GM21786 (cell line): ENCODE results near the gene TBC1D22A.
A peak's percentile ranks its signal among the peaks of the same experiment; 100 is the strongest.
"Not testable (repeated sequence)": the region's sequence is repeated elsewhere in the genome, so short reads cannot be mapped to it uniquely, and the experiment has no call there.

Source experiments
- ATAC-seq: cut with Tn5 transposase; IDR thresholded peaks from one replicate; pipeline ENCODE4 v1.9.1; 2021; ENCODE audit not compliant: unreplicated experiment

Gene TBC1D22A

DNA sequence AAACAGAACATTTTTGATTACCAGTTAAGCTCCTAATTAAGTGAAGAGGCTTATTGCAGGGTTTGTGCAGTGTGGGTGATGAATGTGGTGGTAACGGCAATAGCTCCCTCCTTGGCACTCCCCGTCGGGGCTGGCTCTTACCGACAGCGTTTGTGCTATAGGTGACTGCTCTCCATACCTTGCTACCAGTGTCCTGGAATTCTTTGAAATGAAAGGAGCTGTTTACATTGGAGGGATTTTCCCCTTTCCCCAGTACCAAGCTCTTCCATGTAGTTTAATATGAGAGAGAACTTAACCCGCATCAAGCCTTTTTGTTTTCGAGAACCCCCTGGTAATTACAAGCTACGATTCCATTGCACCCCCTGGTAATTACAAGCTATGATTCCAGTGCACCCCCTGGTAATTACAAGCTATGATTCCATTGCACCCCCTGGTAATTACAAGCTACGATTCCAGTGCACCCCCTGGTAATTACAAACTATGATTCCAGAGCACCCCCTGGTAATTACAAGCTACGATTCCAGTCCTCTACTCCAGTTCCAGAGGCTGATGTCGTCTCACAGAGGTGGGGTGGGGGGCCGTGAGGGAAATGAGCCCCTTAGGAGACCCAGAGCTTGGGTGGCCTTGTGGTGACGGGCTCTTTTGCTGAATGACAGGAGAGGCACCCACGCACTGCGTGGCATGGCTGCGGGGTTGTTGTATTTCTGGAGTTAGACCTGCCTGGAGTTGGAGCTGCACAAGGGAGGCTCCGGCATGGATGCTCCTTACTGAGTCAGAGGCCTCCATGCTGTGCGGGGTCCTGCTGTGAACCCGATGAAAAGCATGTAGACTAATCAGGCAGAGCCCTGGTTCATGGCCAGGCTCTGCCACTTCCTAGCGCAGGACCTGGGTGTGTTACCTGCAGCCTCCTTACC is 205.3 kb downstream of the TBC1D22A start:
- ATAC-seq = no peak

DNA sequence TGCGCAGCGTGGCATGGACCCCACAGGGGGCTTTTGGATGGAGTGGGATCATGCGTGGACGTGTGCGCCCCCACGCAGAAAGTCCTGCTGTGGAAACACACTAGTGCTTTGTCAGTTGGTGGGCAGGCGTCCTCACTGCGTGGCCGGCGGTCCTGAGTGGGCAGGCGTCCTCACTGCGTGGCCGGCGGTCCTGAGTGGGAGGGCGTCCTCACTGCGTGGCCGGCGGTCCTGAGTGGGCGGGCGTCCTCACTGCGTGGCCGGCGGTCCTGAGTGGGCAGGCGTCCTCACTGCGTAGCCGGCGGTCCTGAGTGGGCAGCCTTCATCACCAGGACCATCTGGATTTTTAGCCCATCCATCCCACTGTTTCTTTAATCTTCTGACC is 205.9 kb downstream of the TBC1D22A start:
- no peak for ATAC-seq

DNA sequence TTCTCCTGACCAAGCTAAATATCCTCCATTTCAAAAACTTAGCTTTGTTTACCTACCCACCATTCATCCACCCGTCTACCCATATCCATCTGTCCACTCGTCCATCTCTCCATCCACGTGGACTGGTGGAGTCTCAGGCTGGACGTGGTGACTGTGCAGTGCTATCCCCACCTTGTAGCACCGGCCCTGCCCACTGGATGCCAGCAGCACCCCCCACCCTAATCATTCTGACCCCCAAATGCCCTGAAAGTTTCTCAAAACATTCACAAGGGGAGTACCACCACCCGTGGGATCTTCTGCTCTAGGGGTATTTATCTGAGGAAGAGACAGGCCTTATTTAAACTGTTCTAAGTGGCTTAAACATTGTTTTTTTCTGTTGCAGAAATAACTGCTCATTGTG is 206.4 kb downstream of the TBC1D22A start:
- no peak for ATAC-seq

DNA sequence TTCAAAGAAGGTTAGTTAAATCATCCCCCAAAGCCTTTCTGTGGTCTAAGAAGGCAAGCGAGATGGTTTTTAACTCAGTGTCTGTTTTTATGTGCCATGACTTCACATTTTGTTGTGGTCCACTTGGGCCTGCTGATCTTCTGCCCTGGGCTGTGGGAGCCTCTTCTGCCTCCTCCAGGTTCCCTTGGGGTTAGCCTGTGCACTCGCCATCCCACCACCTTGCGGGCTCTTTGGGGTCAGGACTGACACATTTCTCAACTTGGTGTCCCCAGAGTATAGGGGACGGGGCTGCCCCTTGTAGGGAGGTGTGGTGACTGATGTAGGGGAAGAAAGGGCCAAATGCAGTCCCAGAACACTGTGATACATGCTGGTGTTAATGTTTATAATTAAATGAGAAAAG is 207.0 kb downstream of the TBC1D22A start:
- peak; percentile 79 for ATAC-seq

DNA sequence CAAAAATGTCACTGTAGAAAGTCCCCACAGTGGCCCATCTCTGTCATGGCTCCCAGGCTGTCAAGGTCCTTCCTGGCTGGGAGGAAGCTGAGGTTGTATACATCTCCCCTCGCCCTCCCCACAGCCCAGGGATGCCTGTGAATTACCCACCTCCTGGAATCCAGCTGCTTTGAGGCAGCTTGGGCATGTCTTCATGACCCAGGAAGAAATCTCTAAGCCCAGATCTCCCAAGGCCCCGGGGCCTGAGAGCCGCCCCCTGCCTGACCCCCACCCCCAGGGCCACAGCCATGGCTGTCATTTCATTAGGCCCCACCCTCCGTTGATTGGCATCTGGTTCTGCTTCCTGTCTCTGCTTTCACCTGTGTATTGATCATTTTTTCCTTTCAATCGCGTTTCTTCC is 207.5 kb downstream of the TBC1D22A start:
- ATAC-seq = peak; percentile 18

DNA sequence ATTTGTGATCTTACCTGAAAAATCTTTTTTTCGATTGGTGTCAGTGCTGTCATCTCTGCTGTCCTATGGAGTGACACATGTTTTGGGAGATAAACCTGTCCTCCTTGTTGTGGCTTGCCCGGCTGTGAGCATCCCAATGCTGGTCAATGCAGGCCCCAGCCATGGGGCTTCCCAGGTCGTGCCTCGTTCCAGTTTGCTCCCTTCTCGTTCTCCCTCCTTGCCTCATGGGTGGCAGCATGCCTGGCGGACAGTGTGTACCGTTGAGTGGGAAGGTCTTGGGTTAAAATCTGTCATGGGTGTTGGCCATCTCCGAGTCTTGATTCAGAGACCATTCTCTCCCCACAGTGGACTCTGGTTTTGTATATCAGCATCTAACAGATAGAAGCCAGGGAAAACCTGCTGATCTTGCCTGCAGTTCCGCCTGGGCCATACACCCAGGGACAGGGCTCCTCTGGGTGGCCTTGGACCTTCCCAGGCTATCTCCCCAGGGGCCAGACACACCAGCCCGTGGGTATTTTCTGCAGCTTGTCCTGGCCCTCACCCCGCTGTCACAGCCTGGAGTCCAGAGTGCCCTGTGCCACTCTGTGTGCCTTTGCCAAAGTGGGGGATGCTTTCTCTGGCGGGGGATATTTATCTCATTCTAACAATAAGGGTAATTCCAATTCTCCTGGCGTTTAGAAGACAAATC is 208.1 kb downstream of the TBC1D22A start:
- no peak for ATAC-seq

DNA sequence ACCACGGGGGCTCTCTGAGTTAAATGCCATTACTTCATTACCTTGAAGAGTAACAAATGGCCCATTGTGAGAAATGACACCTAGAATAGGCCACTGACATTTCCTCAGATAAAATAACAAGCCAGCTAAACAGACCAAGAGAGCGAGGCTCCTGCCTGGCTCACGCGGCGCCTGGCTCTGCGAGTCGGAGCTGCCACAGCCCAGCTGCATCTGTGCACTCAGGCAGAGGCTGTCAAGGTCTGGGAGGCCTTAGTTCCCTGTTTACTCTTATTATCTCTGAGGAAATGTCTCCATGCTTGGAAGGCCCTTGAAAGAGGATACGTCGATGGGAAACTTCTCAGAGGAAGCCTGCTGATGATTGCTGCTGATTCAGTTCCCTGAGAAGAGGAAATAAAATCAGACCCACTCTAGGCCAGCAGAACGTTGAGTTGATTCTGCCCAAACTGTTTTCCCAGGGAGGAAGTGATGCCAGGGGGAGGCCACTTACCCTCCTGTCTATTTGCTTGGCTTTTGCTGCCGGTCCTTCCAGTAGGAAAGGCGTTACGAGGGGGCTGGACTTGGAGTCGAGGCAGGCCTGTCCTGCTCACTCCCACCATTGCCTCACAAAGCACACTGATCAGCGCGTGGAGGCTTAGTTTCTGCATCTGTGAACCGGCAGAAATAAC is 208.8 kb downstream of the TBC1D22A start:
- ATAC-seq = no peak

DNA sequence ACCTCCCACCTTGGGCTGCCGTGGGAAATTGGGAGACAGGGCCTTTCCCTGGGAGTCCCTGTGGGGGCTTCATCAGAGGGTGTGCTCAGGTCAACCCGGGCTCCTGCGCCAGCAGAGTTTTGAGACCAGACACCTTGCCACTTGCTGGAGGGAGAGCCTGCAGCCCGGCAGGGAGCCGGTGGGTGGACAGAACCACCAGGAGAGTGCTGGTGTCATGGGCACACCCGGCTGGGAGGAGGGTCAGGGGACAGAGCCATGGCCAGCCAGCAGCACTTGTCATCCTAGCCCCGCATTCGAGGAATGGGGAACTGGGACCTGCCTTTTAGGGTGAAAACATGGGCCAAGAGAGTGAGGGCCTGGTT is 209.3 kb downstream of the TBC1D22A start:
- ATAC-seq = no peak

DNA sequence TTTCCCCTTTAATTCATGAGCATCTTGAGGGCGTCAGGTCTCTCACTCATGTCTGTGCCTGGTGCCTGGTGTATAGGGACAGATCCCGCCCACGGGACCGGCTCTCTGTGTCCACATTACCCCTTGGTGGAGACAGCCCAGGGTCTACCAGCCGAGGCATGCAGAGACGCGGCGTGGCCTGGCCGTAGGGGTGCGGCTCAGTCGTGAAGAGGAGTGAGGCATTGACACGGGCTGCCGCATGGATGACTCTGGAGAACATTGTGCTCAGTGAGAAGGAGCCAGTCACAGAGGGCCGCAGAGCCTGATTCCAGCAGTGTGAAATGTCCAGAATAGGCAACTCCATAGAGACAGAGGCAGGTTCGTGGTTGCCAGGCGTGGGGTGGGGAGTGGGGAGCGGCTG is 209.8 kb downstream of the TBC1D22A start:
- no peak for ATAC-seq

DNA sequence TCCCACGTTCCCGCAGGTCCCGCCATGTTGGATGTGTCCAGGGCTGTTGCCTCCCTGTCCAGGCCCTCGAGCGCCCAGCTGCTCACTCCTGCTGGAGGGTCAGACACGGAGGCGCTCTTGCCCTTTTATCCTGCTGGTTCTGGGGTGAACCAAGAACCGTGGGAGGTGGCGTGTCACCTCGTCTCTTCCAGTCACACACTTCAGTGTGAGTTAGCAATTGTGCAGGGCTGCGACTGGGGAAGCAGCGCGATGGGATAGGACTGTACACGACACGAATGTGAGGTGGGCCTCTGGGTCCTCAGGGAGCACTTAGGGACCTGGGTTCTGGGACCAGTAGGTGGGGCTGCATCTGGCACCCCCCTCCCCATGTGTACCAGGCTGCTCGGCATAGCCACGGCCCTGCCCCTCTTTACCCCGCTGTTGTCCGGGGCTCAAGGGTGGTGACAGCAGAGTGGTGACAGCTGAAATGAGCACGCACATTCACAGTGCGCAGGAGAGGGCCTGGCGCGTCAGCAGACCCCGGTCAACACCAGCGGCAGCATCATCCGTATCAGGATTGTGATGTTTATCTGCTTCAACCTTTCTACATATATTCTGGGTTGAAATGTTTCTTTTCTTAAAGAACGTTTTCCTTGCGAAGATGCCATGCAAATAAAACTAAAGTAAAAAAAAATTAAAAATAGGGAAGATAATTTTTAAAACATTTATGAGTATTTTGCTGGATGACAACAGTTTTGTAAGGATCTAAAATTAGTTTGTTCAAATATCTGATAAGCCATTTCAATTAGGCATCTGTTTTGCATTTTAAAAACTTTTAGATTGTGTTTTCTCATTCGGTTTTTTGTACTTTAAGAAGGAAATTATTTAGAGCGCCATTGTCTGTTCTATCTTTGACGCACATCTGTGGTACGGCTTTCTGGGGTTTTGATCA is 210.7 kb downstream of the TBC1D22A start:
- no peak for ATAC-seq

DNA sequence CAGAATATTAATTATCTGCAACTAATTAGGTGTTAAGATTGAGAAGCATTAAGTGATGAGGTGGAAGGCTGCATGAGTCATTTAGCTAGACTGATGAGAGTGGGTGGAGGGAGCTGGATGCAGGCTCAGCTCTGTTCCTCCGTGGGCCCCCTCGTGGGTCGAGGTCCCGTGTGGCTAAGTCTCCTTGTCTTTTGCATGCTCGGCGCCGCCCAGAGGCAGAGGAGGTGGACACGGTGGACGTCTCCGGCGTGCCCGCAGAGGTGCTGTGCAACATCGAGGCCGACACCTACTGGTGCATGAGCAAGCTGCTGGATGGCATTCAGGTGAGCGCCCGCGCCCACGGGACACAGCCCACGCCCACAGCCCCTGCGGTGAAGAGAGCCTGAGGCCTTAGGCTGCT is 211.6 kb downstream of the TBC1D22A start:
- no peak for ATAC-seq

DNA sequence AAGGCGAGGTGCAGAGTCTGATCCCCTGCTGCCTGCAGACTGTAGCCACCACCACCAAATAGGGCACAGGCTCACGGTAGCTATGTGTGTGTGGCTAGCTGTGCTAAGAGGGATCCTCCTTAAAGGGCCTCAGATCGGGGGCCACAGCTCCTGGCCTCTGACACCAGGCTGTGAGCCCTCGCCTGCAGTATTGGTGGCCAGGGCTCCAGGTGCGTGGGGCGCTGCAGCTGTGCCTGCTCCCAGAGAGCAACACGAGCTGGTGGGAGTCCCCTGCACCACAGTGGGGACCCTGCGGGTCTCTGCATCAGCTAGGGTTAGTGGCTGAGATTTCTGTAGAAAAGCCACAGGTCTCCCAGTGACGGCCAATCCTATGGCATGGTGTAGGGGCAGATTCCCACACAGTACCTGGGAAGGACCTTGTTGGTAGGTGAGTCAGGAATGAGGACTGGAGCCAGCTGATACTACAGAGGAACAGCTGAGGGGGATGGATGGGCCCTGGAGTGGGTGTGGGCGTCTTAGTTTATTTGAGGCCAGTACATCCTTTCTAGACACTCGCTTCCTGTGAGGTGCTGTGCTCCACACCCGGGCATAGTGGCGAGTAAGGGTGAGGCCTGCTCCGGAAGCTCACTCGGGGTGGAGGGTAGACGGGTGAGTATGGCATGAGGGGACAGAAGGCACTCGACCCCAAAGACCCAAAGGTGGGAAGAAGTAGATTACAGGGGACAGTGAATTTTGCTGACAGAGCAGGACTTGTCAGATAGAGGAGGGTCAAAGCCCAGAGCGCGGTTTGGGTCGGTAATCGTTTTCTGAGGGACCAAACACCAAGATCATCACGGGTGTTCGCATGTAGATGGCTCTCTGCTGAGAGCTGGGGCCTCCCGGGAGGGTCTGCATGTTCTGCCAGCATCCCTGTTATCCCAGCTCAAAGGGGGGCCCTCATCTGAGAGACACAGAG is 212.5 kb downstream of the TBC1D22A start:
- ATAC-seq = no peak

DNA sequence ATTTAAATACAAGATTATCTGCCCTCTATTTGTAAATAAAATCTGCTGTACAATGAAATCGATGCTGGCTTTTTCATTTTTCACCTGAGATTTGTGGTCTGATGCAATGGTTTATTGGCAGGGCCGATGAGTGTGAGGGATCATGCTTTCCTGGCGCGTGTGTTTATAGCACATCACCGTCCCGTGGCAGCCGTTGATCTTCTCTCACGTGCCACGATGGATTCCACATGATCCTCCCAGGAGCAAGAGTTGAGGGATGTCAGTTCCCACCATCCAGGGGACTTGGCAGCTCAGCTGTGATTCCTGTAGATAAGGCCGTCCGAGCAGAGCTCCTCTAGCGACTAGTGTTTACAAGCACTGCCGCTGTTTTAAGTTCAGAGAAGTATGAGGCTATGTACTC is 213.7 kb downstream of the TBC1D22A start:
- ATAC-seq = no peak

DNA sequence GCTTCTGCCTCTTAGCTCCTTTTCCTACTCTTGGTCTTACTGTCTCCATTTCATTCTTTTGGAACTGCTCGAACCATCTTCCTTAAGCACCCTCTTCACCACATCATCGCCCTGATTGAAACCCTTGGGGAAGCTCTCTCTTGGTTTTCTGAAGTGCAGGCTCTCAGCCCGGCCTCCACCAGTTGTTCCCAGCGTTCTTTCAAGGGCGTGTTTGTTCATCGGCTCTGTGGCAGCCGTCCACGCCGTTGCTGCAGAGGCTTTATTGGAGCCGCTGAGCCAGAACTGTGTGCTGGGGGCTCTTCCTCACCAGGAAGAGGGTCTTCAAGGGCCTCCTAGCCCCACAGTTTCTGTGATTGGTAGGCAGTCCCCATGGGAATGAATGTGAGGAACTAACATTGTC is 214.1 kb downstream of the TBC1D22A start:
- ATAC-seq = no peak

DNA sequence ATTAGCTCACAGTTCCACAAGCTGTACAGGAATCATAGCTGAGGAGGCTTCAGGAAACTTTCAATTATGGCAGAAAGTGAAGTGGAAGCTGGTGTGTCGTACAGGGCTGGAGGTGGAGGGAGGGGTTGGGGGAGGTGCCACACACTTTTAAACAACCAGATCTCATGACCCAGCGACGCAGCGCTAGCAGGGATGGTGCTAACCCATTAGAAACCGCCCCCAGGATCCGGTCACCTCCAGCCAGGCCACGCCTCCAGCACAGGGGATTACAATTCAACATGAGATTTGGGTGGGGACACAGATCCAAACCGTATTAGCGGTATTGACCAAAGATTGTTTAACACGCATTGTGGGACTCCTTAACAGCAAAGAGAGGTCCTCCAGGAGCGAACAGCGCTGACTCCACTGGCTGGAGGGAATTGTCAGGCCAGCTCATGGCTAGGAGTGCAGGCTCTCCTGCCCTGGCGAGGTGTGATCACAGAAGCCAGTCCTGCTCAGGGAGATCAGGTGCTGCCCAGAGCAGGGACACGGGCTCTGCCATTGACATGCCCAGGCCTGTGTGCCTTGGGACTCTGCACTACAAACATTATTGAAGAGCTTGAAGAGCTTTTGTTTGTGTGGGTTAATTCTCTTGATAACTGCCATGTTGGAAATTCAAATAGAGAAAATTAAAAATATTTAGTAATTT is 215.3 kb downstream of the TBC1D22A start:
- ATAC-seq = no peak

DNA sequence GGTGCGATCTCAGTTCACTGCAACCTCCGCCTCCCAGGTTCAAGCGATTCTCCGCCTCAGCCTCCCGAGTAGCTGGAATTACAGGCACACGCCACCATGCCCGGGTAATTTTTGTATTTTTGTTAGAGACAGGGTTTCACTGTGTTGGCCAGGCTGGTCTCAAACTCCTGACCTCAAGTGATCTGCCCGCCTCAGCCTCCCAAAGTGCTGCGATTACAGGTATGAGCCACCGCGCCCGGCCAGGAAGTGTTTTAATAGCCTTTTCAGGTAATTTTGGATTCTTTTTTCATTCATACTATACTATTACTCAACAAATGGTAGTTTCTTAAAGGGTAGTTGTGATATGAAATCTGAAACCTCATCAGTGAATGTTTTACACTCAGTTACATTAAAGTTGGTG is 216.2 kb downstream of the TBC1D22A start:
- not testable (repeated sequence) for ATAC-seq

DNA sequence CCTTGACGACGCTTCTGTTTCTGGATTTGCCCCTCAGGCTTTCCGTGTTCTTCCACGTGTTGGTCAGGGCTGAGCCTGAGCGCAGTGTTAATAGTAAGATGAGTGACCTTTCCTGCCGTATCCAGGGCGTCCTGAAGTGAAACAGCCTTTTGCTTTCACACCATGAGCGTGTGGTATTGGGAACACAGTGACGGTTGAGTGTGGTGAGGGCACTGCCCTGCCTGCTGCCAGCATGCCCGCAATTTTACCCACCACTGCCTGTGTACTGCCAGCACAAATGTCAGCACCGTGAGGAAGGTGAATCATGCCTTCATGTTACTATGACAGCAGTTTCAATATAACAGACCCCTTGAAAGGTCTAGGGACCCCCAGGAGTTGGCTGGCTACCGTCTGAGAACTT is 217.1 kb downstream of the TBC1D22A start:
- no peak for ATAC-seq

DNA sequence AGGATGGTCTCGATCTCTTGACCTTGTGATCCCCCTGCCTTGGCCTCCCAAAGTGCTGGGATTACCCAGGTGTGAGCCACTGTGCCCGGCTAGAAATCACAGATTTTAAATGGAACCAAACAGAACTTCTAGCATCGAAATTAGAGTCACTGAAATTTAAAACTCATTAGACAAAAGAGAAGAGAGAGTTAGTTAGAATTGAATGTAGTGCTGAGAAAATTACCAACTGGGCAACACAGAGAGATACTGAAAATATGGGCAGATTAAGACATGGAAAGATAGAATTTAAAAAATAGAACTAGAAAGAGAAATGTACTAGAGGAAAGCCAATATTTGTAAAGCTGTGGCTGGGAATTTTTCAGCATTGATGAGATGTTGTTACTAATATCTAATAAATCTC is 217.9 kb downstream of the TBC1D22A start:
- no peak for ATAC-seq

DNA sequence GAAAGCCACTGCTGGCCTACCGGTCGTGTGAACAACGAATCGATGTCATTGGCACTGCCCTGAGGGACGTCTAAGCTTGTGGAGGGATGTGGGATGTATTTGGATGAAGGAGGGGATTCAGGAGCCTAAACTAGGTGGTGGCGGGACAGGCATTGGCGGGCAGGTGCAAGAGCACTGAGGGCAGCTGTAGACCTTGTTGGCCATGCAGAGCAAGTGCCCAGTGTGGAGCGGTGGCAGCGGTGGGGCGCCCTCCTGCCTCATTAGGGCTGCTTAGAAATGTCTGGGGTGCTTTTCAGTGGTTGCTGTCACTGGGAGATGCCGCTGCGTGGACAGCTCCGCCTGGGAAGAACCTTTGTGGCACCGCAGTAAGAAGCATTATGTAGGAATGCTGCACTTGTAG is 220.2 kb downstream of the TBC1D22A start:
- ATAC-seq = no peak
